K562 (cell line): ENCODE measurements around the gene ZC3H18. TPM values are rescaled to one million over a fixed set of nuclear protein-coding genes. Genes with fewer than 3 reads are reported as not detected.
A peak's percentile ranks its signal among the peaks of the same experiment; 100 is the strongest.

ENCODE experiments used
- ATAC-seq: fragments of 200-7000 bp; cut with Tn5 transposase; 3 replicates; pipeline ENCODE4 v1.9.1; 2020; ENCODE audit warnings: moderate library complexity
- BruUV-seq: library from RNA; stranded (reverse); fragments of 400-500 nt; replicated peaks from 2 replicates; lab custom pipeline; 2021; lab: Mats Ljungman, UMichigan
- CTCF ChIA-PET: fragments of 300-600 bp; formaldehyde crosslinking; extraction: SDS; loops from one replicate; lab custom pipeline; 2021; ENCODE audit warnings: low intra/inter-chr PET ratio; lab: Yijun Ruan, JAX
- POLR2A ChIA-PET: fragments of 300-600, 350-650 bp; sonication (Branson Sonifier 250); formaldehyde crosslinking; extraction: SDS; loops from one replicate; lab custom pipeline; 2021; ENCODE audit warnings: antibody characterized with exemption, inconsistent platforms; lab: Yijun Ruan, JAX
- DNase-seq, 4 experiments: peaks; one replicate each; pipeline versions ENCODE4 v3.0.0 to v3.0.0-alpha.2; 2011 to 2018; ENCODE audit warnings: low spot score in 3 of 4, mixed read lengths in 3 of 4; ENCODE audit errors: extremely low read depth in 1 of 4
- FAIRE-seq: peaks from 2 replicates; lab custom pipeline; 2011; peaks lifted over from hg19 to GRCh38; lab: Jason Lieb, UNC
- H2AFZ ChIP-seq: 2 replicates; pipeline ENCODE4 v1.6.0; 2011; ENCODE audit warnings: low read depth, low read length, control low read depth, inconsistent platforms
- H3K27ac ChIP-seq: fragments of 200-600 bp; 3 replicates; pipeline ENCODE4 v1.8.0; 2011; ENCODE audit warnings: low read depth, mild to moderate bottlenecking, control low read depth, inconsistent platforms, low read length, moderate library complexity, mixed read lengths; ENCODE audit errors: extremely low read depth
- H3K27me3 ChIP-seq, 2 experiments: fragments of 300-600 bp in 1 of 2; 2 replicates in 1 of 2; 3 replicates in 1 of 2; pipeline versions ENCODE4 v1.6.0 to v1.8.0; 2011; ENCODE audit warnings: inconsistent platforms in 2 of 2, low read length in 2 of 2, mild to moderate bottlenecking in 1 of 2, mixed read lengths in 1 of 2, moderate library complexity in 1 of 2; ENCODE audit not compliant: control insufficient read depth in 2 of 2, insufficient read depth in 2 of 2
- H3K36me3 ChIP-seq: fragments of 300-600 bp; 3 replicates; pipeline ENCODE4 v1.8.0; 2011; ENCODE audit warnings: mild to moderate bottlenecking, low read length, inconsistent platforms; ENCODE audit not compliant: control insufficient read depth, insufficient read depth
- H3K4me1 ChIP-seq, 2 experiments: fragments of 200-600 bp in 1 of 2; replicated peaks in 1 of 2; 2 replicates in 1 of 2; 3 replicates in 1 of 2; pipeline versions ENCODE4 v1.5.1 to v1.8.0; 2011; ENCODE audit warnings: inconsistent platforms in 2 of 2, low read length in 2 of 2, mild to moderate bottlenecking in 1 of 2, mixed read lengths in 1 of 2, moderate library complexity in 1 of 2; ENCODE audit not compliant: control insufficient read depth in 2 of 2, insufficient read depth in 2 of 2
- H3K4me2 ChIP-seq: 2 replicates; pipeline ENCODE4 v1.6.1; 2011; ENCODE audit warnings: low read length, control low read depth, inconsistent platforms, mixed read lengths; ENCODE audit not compliant: insufficient read depth
- H3K4me3 ChIP-seq: fragments of 200-600 bp; sonication (generic), shearing (Covaris generic); 2 replicates; pipeline ENCODE4 v1.5.1; 2016; ENCODE audit warnings: control low read depth, inconsistent platforms
- H3K79me2 ChIP-seq: fragments of 200-600 bp; 3 replicates; pipeline ENCODE4 v1.8.0; 2011; ENCODE audit warnings: low read length, inconsistent platforms; ENCODE audit not compliant: control insufficient read depth, insufficient read depth
- H3K9ac ChIP-seq, 2 experiments: 2 replicates each; pipeline versions ENCODE4 v1.6.0 to v1.6.1; 2011; ENCODE audit warnings: low read depth in 2 of 2, low read length in 2 of 2, control low read depth in 1 of 2, inconsistent platforms in 1 of 2, mild to moderate bottlenecking in 1 of 2, mixed read lengths in 1 of 2; ENCODE audit not compliant: insufficient read depth in 1 of 2
- H3K9me1 ChIP-seq: one replicate; pipeline ENCODE4 v1.6.0; 2011; ENCODE audit warnings: inconsistent platforms, mild to moderate bottlenecking, low read length, moderate library complexity; ENCODE audit not compliant: control insufficient read depth, insufficient read depth
- H3K9me3 ChIP-seq: replicated peaks from 2 replicates; pipeline ENCODE4 v1.5.1; 2011; ENCODE audit warnings: low read depth, low read length, inconsistent platforms; ENCODE audit not compliant: control insufficient read depth, insufficient read depth
- H4K20me1 ChIP-seq: replicated peaks from 2 replicates; pipeline ENCODE4 v1.6.1; 2011; ENCODE audit warnings: low read length, inconsistent platforms, mixed read lengths; ENCODE audit not compliant: control insufficient read depth, insufficient read depth
- CBX2 ChIP-seq: fragments of 200-600 bp; sonication (generic); IDR thresholded peaks from one replicate; pipeline ENCODE4 v1.6.1; 2012; ENCODE audit warnings: mild to moderate bottlenecking, low read length, inconsistent platforms; ENCODE audit not compliant: insufficient read depth, poor library complexity, severe bottlenecking
- CREB3L1 ChIP-seq: fragments of 450-650 bp; IDR thresholded peaks from 2 replicates; pipeline ENCODE4 v1.6.1; 2014; ENCODE audit warnings: low read depth, mild to moderate bottlenecking, moderate library complexity, borderline replicate concordance
- HEY1 ChIP-seq: fragments of 250-450 bp; sonication (Bioruptor Pico); IDR thresholded peaks from 2 replicates; pipeline ENCODE4 v1.5.0; 2020; ENCODE audit warnings: mild to moderate bottlenecking, moderate library complexity, borderline replicate concordance
- MXD1 ChIP-seq: fragments of 250-450 bp; sonication (Bioruptor Pico); IDR thresholded peaks from 2 replicates; pipeline ENCODE4 v1.8.0; 2021; ENCODE audit warnings: borderline replicate concordance, mild to moderate bottlenecking, moderate library complexity; ENCODE audit not compliant: poor library complexity, severe bottlenecking
- ZNF121 ChIP-seq: sonication (generic); formaldehyde crosslinking; conservative IDR thresholded peaks from 2 replicates; pipeline ENCODE4 v1.8.0; 2022; ENCODE audit warnings: missing genetic modification reagents
- WGBS: fragments of 100-300 bp; shearing (Covaris generic); methylation state at CpG from one replicate; pipeline ENCODE4 v1.1.6; 2016; ENCODE audit warnings: low coverage, mixed read lengths; ENCODE audit not compliant: insufficient coverage; ENCODE audit errors: missing lambda C conversion rate; 5-methylcytosine and 5-hydroxymethylcytosine counted together
- in situ Hi-C: fragments of 300-500 bp; cut with MboI; formaldehyde crosslinking; loops from 4 replicates; pipeline ENCODE4 v1.15.0; 2018; ENCODE audit warnings: inconsistent platforms, mixed read lengths
- intact Hi-C: fragments of 100-400 bp; cut with micrococcal nuclease; formaldehyde crosslinking; loops from 2 replicates; pipeline ENCODE4 v1.14.2; 2022
- polyA plus RNA-seq, 8 experiments: library from polyadenylated mRNA; depleted of rRNA in 4 of 8; stranded (reverse) in 5 of 8; unstranded in 3 of 8; fragments of >200 nt; fragmentation: Nextera tagmentation in 2 of 8; fragmentation: Illumina TruSeq in 1 of 8; extraction: Ambion mirVana in 2 of 8; extraction: Trizol in 1 of 8; gene quantifications; 2 replicates each; pipeline versions ENCODE4 v1.2.1 to v1.2.3, GENCODE V29; 2011 to 2014; ENCODE audit warnings: inconsistent platforms in 1 of 8, missing spikeins in 1 of 8
- total RNA-seq, 7 experiments: library from RNA; depleted of rRNA in 6 of 7; stranded (reverse); fragments of >200 nt in 6 of 7; fragmentation: Illumina TruSeq in 2 of 7; extraction: Trizol in 2 of 7; gene quantifications; 2 replicates each; pipeline versions ENCODE4 v1.2.1 to v1.2.3, GENCODE V29; 2011 to 2021; ENCODE audit warnings: low replicate concordance in 1 of 7

Gene ZC3H18
- total and polyA plus RNA-seq, 9 of the 15 experiments (the other 6 are each of a cell fraction or from before 2014, with no cell fraction given) = 1.7 to 88.7 (median 26.9) TPM

GRCh38 chr16:88665570-88665969 lies 95.4 kb downstream of the ZC3H18 start:
- no peak overlapping the region for H3K9ac ChIP-seq
- H3K9me3 ChIP-seq = no peaks in the 10 kb centered on the region
- BruUV-seq = no TSS peak
- no peak for FAIRE-seq
- in situ Hi-C loops (no loop called here), intact Hi-C loops (no loop called here)
- H3K27ac ChIP-seq = no peak overlapping the region
- peaks cover 17% of the 10 kb centered on the region; the same call in 2 of the 3 replicates for H3K36me3 ChIP-seq
- H4K20me1 ChIP-seq = no peaks in the 10 kb centered on the region
- no peak overlapping the region for H2AFZ ChIP-seq
- H3K9me1 ChIP-seq = no peaks in the 10 kb centered on the region
- peaks cover 45% of the 10 kb centered on the region for H3K79me2 ChIP-seq
- H3K4me2 ChIP-seq = no peak overlapping the region
- no peak overlapping the region for H3K4me3 ChIP-seq
- DNase-seq = no peak
- no peaks in the 10 kb centered on the region for H3K27me3 ChIP-seq
- WGBS = 100% methylated on average over 2 of the region's 3 CpGs
- peaks cover 9 to 50% of the 10 kb centered on the region in 2 experiments for H3K4me1 ChIP-seq
- CTCF ChIA-PET = interaction anchor here (0.7 kb wide), 1 partner anchor 37 kb away, joined by 3 read pairs; no protein-coding TSS in a partner anchor
- POLR2A ChIA-PET = interaction anchor here (0.6 to 1.2 kb wide), 4 partner anchors 22 to 1283 kb away, joined by 3 to 6 read pairs (median 4); no protein-coding TSS in a partner anchor
- ATAC-seq = no peak
- TF ChIP-seq MXD1 (CRISPR knock-in tag) (no peak), HEY1 (CRISPR knock-in tag) (no peak), CBX2 (no peak), CREB3L1 (no peak), ZNF121 (peak; percentile 68)
